T-helper 1 cell treated with Interleukin-12 subunit alpha and Interleukin-12 subunit beta and Interleukin-4 antibody, amounts not matched to agents 30 μg/mL and 1 μg/mL, for 36 hours (primary cell): ENCODE measurements around the gene MLH3.
A peak's percentile ranks its signal among the peaks of the same experiment; 100 is the strongest.

Experiments
- H3K27ac Mint-ChIP-seq: one replicate; pipeline ENCODE4 v1.8.0; 2021; ENCODE audit warnings: mild to moderate bottlenecking, mixed read lengths
- H3K27me3 Mint-ChIP-seq: one replicate; pipeline ENCODE4 v1.8.0; 2021; ENCODE audit warnings: low read depth, mixed read lengths
- H3K36me3 Mint-ChIP-seq: one replicate; pipeline ENCODE4 v1.8.0; 2021; ENCODE audit warnings: low read depth, mixed read lengths
- H3K4me1 Mint-ChIP-seq: one replicate; pipeline ENCODE4 v1.8.0; 2021; ENCODE audit warnings: low read depth, mixed read lengths
- H3K4me3 Mint-ChIP-seq: one replicate; pipeline ENCODE4 v1.8.0; 2021; ENCODE audit warnings: mild to moderate bottlenecking, moderate library complexity, mixed read lengths
- H3K9me3 Mint-ChIP-seq: one replicate; pipeline ENCODE4 v1.8.0; 2021; ENCODE audit warnings: mixed read lengths

Gene MLH3

DNA sequence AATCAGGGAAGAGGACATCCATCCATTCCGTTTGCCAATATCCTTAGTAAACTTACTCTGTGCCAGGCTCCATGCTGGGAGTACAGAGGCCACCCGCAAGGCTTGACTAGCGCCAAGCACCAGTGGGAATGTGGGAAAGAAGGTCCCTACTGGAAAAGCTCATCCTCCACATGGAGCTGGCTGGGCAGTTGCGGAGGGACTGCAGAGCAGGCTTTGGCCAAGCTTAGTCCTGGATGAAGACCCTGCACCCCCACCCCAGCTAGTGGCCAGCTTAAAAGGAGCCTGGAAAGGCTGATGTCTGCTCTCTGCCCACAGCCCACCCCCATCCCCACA lies 70.9 kb downstream of the MLH3 start:
- Mint-ChIP-seq H3K27me3 (peaks cover 3% of the 10 kb centered on the region), H3K4me3 (no peak overlapping the region), H3K9me3 (no peaks in the 10 kb centered on the region), H3K27ac (no peak overlapping the region), H3K4me1 (no peaks in the 10 kb centered on the region), H3K36me3 (no peaks in the 10 kb centered on the region)

DNA sequence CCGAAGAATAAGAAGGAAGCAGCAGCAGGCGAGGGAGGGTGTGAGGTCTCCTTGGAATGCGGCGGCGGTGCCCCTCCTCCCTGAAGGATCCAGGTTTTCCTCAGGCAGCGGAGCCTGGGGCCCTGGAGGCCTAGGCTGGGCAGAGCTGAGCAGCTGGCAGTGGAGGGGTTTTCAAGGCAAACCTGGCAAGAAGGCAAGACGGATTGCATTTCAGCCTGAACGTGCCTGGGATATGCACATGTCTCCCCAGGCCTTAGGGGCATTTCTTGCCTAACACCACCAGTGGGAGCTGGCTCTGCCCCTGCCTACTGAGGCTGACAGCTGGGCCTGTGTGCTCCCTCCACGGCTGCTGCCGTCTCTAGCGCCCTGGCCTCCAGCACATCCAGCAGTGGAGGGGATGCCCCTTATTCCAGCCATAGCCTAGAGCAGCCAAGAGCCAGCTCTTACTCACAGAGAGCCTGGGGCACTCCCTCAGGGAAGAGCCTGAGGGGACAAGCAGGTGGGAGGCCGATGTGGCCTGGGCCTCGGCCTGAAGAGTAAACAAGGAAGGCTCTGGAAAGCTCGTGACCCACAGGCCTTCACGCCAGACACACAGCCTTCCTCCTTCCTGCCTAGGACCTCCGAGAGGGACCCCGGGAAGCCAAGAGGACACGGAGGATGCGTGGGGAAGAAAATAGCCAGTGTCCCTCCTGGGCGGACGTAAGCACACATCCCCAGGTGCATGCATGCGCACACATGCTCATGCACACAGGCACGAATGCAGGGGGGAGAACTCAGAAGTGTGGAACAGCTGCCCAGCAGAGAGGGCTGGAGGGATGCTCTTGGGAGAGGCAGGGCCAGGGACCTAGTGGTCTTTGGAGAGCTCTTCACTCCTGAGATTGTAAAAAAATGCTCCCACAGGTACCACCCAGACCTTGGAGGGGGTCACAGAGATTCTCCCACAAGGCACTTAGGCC lies 71.5 kb downstream of the MLH3 start:
- Mint-ChIP-seq H3K9me3 (no peaks in the 10 kb centered on the region), H3K36me3 (no peaks in the 10 kb centered on the region), H3K4me3 (no peak overlapping the region)

DNA sequence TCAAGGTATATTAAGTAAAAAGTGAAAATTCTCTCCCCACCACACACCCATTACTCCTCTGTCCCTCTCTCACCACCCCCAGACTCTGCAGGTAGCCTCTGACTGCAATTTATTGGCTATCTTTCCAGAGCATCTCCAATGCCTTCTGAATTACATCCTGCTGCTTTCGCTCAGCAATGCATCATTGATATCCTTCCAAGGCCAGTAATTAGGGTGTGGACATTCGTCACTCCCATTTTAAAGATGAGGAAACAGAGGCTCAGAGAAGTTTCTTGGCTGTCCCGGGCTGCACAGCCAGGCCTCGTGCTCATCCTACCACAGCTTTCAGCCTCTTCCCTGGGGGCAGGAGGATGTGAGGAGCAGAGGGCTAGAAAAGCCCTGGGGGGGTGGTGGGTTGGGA lies 72.2 kb downstream of the MLH3 start:
- H3K4me3 Mint-ChIP-seq: no peak overlapping the region
- H3K36me3 Mint-ChIP-seq: no peaks in the 10 kb centered on the region
- no peaks in the 10 kb centered on the region for H3K9me3 Mint-ChIP-seq
- H3K27me3 Mint-ChIP-seq: peaks cover 3% of the 10 kb centered on the region
- H3K27ac Mint-ChIP-seq: peak overlapping the region; percentile 55
- no peaks in the 10 kb centered on the region for H3K4me1 Mint-ChIP-seq

More for the DNA sequence above, 71.5 kb downstream of the MLH3 start:
- no peaks in the 10 kb centered on the region for H3K4me1 Mint-ChIP-seq
- peaks cover 3% of the 10 kb centered on the region for H3K27me3 Mint-ChIP-seq
- no peak overlapping the region for H3K27ac Mint-ChIP-seq

DNA sequence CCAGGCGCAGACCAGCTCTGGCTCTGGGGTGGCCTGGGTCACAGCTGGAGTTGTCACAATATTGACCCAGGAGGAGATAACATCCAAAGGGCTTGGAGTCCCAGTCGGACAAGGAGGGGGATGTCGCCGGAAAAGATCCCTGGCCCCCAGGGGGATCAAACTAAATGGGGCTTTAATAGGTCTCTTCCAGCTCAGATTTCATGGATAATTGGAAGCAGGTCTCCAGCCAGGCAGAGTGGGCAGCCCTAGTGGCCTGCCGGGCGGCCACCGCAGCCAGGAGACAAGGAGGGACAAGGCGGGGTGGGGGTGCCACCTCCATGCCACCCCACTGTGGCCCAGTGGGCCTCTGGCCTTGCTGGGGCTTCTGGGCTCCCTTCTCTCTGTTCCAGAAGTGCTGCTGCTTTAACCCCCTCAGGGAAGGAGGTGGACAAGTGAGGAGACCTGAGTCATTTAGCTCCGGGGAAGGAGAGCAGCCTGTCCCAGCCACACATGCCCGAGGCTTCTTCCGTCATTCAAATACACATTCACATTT lies 72.8 kb downstream of the MLH3 start:
- Mint-ChIP-seq H3K4me3 (no peak overlapping the region), H3K36me3 (no peaks in the 10 kb centered on the region), H3K27me3 (peaks cover 3% of the 10 kb centered on the region), H3K9me3 (no peaks in the 10 kb centered on the region), H3K27ac (no peak overlapping the region), H3K4me1 (peaks cover 3% of the 10 kb centered on the region)

DNA sequence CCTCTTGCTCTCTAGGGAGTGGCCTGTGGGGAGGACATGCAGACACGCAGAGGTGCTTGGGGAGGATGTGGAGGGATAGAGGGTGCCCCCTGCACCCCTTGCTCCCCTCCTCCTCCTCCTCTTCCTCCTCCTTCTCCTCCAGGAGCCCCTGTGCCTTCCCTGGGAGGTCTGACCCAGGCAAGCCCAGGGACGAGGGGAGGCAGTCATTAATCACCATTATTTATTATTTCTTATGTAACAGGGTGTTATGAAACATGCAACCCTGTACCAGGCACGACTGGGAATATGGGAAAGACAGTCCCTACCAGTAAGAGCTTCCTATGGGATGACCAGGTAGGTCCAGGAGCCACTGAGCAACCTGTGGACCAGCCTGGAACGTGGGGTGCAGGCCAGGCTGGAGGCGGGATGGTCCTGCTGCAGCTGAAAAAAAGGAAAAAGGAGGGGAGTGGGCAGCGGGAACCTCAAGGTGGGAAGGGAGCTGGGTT lies 73.3 kb downstream of the MLH3 start:
- Mint-ChIP-seq H3K36me3 (no peaks in the 10 kb centered on the region), H3K4me3 (no peak overlapping the region), H3K4me1 (peaks cover 3% of the 10 kb centered on the region), H3K27me3 (peaks cover 3% of the 10 kb centered on the region), H3K27ac (no peak overlapping the region), H3K9me3 (no peaks in the 10 kb centered on the region)

DNA sequence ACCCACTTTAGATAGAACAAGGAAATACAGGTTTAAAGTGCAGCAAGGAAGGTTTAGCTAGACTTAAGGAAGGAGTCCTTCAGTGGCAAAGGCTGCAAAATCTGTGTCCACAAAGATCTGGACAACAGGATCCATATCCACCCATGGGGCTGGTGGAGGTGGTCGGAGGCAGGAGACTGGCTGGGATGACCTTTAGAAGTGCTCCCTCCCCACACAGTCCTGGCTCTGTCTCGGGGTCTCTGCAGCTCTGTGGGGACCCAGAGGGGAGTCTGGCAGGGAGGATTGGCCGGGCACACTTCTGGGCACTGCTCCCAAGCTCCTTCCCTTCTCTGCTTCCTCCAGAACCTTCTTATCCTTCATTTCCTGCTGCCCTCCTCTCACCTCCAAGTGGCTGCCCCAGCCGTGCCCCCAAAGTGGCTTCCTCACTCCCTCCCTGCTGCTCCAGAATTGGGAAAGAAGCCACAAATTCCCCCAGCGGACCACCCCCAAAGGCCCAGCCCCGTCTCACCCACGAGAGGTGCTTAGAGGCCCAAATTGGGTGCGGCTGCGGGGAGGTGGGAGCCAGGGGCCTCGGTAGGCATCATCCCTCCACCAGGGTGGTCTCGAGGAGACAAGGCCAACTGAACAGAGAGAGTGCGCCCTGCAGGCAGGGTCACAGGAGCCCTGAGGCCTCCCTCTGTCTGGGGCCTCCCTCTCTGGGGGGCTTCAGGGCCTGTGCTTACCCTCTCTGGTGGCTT lies 73.9 kb downstream of the MLH3 start:
- H3K27me3 Mint-ChIP-seq: peaks cover 3% of the 10 kb centered on the region
- H3K9me3 Mint-ChIP-seq: no peaks in the 10 kb centered on the region
- H3K36me3 Mint-ChIP-seq: no peaks in the 10 kb centered on the region
- peaks cover 3% of the 10 kb centered on the region for H3K4me1 Mint-ChIP-seq
- H3K4me3 Mint-ChIP-seq: no peak overlapping the region
- no peak overlapping the region for H3K27ac Mint-ChIP-seq

DNA sequence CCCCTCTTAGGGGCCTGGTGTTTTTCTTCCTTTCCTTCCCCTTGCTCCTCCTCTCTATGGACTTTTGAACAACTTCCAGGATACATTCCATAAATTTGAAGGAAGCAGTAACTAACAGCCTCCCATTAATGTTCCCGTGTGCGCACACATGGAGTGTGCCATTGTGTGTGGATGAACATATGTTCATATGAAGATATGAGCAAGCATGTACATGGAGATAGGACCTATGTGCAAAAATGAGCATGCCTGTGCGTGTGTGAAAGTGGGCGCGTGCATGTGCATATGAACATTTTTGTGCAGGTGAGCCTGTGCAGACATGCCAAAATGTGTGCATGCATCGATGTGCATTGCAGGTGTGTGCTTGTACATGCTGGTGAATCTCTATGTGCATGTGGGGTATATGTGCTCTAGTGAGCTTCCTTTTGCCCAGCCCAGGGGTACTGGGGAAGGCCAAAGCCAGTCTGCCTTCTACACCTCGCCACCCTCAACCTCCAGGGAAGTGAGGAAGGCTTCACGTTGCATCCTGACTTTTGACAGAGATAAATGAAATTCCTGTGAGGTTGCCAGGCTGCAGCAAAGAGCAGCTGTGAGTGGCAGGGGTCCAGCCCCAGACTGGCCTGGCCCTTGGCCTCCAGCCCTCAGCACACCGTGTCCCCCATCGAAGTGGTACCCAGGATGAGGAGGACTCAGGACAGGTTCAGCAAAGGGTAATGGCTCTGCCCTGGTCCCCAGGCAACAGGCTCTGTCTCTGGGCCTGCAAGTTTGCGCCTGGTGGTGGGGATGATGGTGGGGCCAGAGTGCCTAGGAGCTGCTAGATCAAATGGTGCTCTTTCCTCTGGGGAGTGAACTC lies 74.8 kb downstream of the MLH3 start:
- Mint-ChIP-seq H3K4me3 (no peak overlapping the region), H3K27ac (no peak overlapping the region), H3K36me3 (no peaks in the 10 kb centered on the region), H3K27me3 (peaks cover 3% of the 10 kb centered on the region), H3K4me1 (peaks cover 3% of the 10 kb centered on the region), H3K9me3 (no peaks in the 10 kb centered on the region)

DNA sequence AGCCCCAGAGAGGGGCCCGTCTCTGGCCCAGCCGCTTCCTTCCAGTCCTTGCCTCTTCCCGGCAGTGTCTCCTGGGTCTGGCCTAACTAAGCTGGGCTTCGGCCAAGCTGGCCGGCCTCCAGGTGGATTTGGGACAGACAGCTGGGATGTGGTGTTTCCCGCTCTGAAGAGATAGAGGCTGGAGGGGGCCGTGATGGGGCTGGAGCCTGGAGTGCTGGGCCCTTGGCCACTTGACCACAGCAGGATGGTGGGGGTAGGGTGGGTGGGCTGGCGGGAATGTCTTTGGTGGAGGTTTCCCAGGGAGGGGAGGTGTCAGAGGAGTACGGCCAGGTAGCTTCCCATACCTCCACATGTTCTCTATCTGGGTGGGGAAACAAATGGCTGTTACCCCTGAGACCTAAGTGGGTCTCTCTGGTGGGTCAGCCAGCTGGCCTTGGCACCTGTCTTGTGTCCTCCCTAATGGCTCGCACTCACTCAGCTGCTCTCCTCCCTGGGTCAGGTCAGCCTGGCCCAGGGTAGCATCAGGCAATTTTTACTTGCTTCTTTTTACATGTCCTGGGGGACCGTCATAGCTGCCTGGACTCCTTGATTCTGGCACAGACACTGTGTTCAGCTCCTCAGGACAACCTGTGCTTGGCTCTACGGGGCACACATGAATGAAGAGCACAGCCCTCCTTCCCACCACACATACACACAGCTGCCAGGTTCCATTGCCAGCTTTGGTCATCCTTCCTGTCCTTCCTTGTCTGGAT lies 76.0 kb downstream of the MLH3 start:
- Mint-ChIP-seq H3K27me3 (peaks cover 3% of the 10 kb centered on the region), H3K27ac (no peak overlapping the region), H3K4me1 (peaks cover 3% of the 10 kb centered on the region), H3K9me3 (no peaks in the 10 kb centered on the region), H3K4me3 (no peak overlapping the region), H3K36me3 (no peaks in the 10 kb centered on the region)

DNA sequence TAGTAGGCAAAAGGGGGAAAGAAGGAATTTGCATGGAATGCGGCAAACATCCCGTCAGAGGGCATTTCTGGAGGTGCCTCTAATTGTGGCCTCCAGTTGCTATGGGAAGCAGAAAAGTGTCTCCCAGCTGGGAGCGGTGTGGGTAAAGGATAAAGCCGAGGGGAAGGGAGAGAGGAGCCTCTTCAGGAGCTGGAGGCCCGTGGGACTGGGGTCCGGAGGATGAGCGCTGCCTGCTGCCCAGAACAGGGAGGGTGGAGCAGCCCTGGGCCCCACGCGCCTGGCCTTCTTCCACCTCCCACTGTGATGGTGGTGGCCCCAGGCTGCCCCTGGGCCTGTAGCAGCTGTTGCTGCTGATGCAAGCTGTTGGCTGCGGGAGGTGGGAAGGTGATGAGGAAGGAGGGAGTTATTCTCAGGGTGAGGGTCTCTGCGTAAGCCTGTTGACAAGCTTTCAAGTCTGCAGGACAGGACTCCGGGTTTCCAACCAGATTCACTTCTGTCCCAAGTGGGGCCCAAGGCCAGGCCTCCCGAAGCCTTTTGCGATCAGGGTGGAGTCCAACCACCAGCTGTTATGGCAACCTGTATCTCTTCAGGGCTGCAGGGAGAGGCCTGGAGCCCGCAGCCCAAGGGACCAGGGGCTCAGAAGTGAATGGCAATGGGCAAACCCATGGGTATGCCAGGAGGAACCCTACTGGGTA lies 76.8 kb downstream of the MLH3 start:
- no peaks in the 10 kb centered on the region for H3K9me3 Mint-ChIP-seq
- no peak overlapping the region for H3K4me3 Mint-ChIP-seq
- no peak overlapping the region for H3K27ac Mint-ChIP-seq
- peaks cover 3% of the 10 kb centered on the region for H3K27me3 Mint-ChIP-seq
- H3K4me1 Mint-ChIP-seq: peaks cover 3% of the 10 kb centered on the region
- no peaks in the 10 kb centered on the region for H3K36me3 Mint-ChIP-seq

DNA sequence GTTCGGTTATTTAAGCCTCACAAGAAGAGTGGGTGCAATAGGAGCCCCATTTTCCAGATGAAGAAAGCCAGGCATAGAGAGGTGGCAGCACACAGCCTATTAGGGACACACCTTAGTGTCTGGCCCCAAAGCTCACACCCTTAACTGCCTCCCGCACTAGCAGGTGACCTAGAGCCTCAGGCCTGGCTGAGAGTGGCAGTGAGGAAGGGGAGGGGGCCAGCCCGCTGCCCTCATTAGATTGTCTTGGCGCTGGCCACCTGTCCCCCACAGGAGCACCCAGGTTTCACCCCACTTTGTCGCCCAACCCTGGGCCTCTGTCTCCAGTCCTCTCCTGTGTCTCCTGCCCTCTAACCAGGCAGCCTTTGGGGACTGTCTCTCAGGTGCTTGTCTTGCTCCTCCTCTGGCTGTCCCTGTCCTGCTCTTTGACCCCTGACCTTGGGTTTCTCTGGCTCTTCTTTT lies 77.3 kb downstream of the MLH3 start:
- H3K27ac Mint-ChIP-seq: no peak overlapping the region

DNA sequence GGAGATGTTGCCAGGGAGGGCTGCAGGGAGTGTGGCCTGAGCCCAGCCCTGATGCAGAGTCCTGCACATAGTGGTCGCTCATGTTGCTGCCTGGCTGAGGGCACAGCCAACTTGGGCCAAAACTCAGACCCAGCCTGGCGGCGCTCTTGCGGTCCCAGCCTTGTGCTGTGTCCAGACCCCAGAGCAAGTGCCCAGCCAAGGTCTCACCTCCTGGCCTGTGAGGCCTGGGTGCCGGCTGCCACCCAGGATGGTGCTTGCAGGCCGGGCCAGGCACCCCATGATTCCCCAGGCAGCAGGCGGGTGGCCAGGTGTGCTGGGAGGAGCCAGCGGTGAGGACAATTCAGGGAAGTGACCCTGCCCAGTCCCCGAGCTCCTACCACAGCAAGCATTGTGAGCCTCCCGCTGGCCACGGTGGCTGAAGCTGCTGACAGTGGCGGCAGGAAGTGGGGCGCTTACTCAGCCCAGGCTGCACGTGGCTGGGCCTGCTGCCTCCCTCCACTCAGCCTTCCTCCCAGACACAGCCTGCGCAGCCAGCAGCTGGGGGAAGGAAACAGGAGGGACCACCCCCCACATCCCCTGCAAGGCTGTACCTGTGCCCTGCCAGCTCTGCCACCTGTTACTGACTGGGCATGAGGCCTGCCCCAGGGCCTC lies 78.1 kb downstream of the MLH3 start:
- Mint-ChIP-seq H3K27ac (no peak overlapping the region), H3K9me3 (no peaks in the 10 kb centered on the region), H3K4me3 (no peak overlapping the region), H3K27me3 (no peaks in the 10 kb centered on the region), H3K36me3 (no peaks in the 10 kb centered on the region), H3K4me1 (peaks cover 3% of the 10 kb centered on the region)

More for the DNA sequence above, 77.3 kb downstream of the MLH3 start:
- Mint-ChIP-seq H3K9me3 (no peaks in the 10 kb centered on the region), H3K4me1 (peaks cover 3% of the 10 kb centered on the region), H3K36me3 (no peaks in the 10 kb centered on the region), H3K27me3 (peaks cover 2% of the 10 kb centered on the region), H3K4me3 (no peak overlapping the region)

DNA sequence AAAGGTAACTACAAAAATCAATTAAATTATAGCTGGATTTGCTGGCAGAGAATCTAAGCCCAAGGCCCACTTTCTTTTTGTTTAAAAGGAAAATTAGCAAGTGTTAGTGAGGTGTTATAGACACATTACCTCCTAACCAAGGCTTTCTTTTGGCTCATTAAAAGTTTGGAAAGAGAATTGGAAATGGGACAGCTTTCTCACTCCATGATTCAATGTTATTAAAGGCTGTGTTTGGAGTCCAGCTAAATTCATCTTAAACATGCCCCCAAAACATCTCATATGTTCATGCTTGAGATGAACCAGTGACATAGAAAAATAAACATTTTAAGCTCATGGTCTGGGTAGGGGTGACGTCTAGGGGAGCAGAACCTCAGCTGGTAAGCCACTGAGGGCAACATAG lies 82.5 kb downstream of the MLH3 start:
- peaks cover 18% of the 10 kb centered on the region for H3K27me3 Mint-ChIP-seq
- H3K4me3 Mint-ChIP-seq: no peak overlapping the region
- no peaks in the 10 kb centered on the region for H3K9me3 Mint-ChIP-seq
- H3K4me1 Mint-ChIP-seq: peaks cover 3% of the 10 kb centered on the region
- no peaks in the 10 kb centered on the region for H3K36me3 Mint-ChIP-seq
- no peak overlapping the region for H3K27ac Mint-ChIP-seq
